Adrenal gland (tissue), 5 donors: ENCODE measurements around the gene RAB34.

ENCODE experiments used
- CTCF ChIP-seq, 6 experiments: fragments of 450-650 bp in 4 of 6; fragments of 200-600 bp in 2 of 6; sonication (generic) in 1 of 6; IDR thresholded peaks; 1 replicate in 5 of 6; 2 replicates in 1 of 6; pipeline versions ENCODE4 v1.5.1 to v1.8.0; 2016 to 2021; ENCODE audit warnings: antibody characterized with exemption in 6 of 6, mild to moderate bottlenecking in 2 of 6, moderate library complexity in 1 of 6
- POLR2A ChIP-seq, 2 donors: fragments of 450-650 bp; IDR thresholded peaks; one replicate each; pipeline ENCODE4 v1.6.1; 2017; ENCODE audit warnings: antibody characterized with exemption in 2 of 2, mild to moderate bottlenecking in 2 of 2, moderate library complexity in 1 of 2
- donor health status: DM: no; HTN: no; CAD: no.

DNA sequence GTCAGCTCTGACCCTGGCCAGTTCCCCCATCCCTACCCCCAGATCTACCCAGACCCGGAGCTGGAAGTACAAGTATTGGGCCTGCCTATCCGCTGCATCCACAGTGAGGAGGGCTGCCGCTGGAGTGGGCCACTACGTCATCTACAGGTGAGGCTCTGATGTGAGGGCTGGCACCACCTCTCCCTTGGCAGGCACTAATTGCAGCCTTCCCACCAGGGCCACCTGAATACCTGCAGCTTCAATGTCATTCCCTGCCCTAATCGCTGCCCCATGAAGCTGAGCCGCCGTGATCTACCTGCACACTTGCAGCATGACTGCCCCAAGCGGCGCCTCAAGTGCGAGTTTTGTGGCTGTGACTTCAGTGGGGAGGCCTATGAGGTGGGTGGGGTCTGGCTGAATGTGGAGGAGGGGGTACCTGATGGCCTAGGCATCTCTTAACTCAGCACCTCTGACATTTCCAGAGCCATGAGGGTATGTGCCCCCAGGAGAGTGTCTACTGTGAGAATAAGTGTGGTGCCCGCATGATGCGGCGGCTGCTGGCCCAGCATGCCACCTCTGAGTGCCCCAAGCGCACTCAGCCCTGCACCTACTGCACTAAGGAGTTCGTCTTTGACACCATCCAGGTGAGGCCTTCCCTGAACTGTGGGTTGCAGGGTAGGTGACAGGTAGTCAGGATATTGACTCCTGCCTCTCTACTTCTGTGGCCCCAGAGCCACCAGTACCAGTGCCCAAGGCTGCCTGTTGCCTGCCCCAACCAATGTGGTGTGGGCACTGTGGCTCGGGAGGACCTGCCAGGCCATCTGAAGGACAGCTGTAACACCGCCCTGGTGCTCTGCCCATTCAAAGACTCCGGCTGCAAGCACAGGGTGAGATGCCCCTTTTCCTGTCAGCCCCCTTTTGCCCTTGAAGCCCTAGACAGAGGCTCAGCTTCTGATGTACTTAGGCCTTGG, 30.4 kb upstream of the RAB34 start:
- no peak for TF ChIP-seq CTCF (IDR thresholded peaks at IDR 0.05)
- TF ChIP-seq POLR2A (IDR thresholded peaks at IDR 0.05) = no peak
